Keratinocyte (primary cell): Measurements from ENCODE around the gene RPS27. TPM values are rescaled to one million over a fixed set of nuclear protein-coding genes. Genes with fewer than 3 reads are reported as not detected.
"Not testable (repeated sequence)": the region's sequence is repeated elsewhere in the genome, so short reads cannot be mapped to it uniquely, and the experiment has no call there.

Source experiments
- DNase-seq: peaks from one replicate; pipeline ENCODE4 v3.0.0-alpha.2; 2011; ENCODE audit warnings: low read depth, missing footprints, low spot score
- FAIRE-seq: peaks from 2 replicates; lab custom pipeline; 2011; peaks lifted over from hg19 to GRCh38; lab: Jason Lieb, UNC
- H2AFZ ChIP-seq: 2 replicates; pipeline ENCODE4 v1.6.0; 2012; ENCODE audit warnings: low read length, control low read depth, inconsistent platforms; ENCODE audit not compliant: control insufficient read depth
- H3K27ac ChIP-seq: 2 replicates; pipeline ENCODE4 v1.5.1; 2011; ENCODE audit warnings: low read length; ENCODE audit not compliant: control insufficient read depth, insufficient read depth
- H3K27me3 ChIP-seq: 3 replicates; pipeline ENCODE4 v1.6.0; 2011; ENCODE audit warnings: low read length; ENCODE audit not compliant: control insufficient read depth, insufficient read depth; ENCODE audit errors: extremely low read depth
- H3K36me3 ChIP-seq, 2 experiments: 2 replicates in 1 of 2; 3 replicates in 1 of 2; pipeline ENCODE4 v1.5.1; 2011; ENCODE audit warnings: low read length in 2 of 2, mild to moderate bottlenecking in 1 of 2; ENCODE audit not compliant: control insufficient read depth in 2 of 2, insufficient read depth in 2 of 2; ENCODE audit errors: extremely low read depth in 1 of 2
- H3K4me1 ChIP-seq: 3 replicates; pipeline ENCODE4 v1.5.1; 2011; ENCODE audit warnings: low read length; ENCODE audit not compliant: control insufficient read depth, insufficient read depth; ENCODE audit errors: extremely low read depth
- H3K4me2 ChIP-seq: 3 replicates; pipeline ENCODE4 v1.6.0; 2011; ENCODE audit warnings: low read depth, low read length; ENCODE audit not compliant: control insufficient read depth, insufficient read depth; ENCODE audit errors: extremely low read depth
- H3K4me3 ChIP-seq, 3 experiments: fragments of 200-600 bp in 1 of 3; sonication (generic) in 1 of 3; 2 replicates in 2 of 3; 3 replicates in 1 of 3; pipeline ENCODE4 v1.5.1; 2011 to 2016; ENCODE audit warnings: low read length in 3 of 3, mild to moderate bottlenecking in 3 of 3, control low read depth in 2 of 3, inconsistent platforms in 1 of 3, low read depth in 1 of 3, mixed read lengths in 1 of 3, mixed run types in 1 of 3, moderate library complexity in 1 of 3; ENCODE audit not compliant: control insufficient read depth in 2 of 3, insufficient read depth in 2 of 3; ENCODE audit errors: extremely low read depth in 1 of 3
- H3K79me2 ChIP-seq: 2 replicates; pipeline ENCODE4 v1.6.0; 2012; ENCODE audit warnings: low read length; ENCODE audit not compliant: control insufficient read depth, insufficient read depth
- H3K9ac ChIP-seq: 3 replicates; pipeline ENCODE4 v1.6.0; 2011; ENCODE audit warnings: low read length; ENCODE audit not compliant: control insufficient read depth, insufficient read depth; ENCODE audit errors: extremely low read depth
- H3K9me1 ChIP-seq: 3 replicates; pipeline ENCODE4 v1.6.0; 2011; ENCODE audit warnings: low read length; ENCODE audit not compliant: control insufficient read depth, insufficient read depth; ENCODE audit errors: extremely low read depth
- H3K9me3 ChIP-seq: 2 replicates; pipeline ENCODE4 v1.5.1; 2012; ENCODE audit warnings: low read depth, low read length; ENCODE audit not compliant: control insufficient read depth
- H4K20me1 ChIP-seq: 3 replicates; pipeline ENCODE4 v1.6.0; 2011; ENCODE audit warnings: low read length; ENCODE audit not compliant: control insufficient read depth, insufficient read depth; ENCODE audit errors: extremely low read depth
- EZH2 ChIP-seq: IDR thresholded peaks from one replicate; pipeline ENCODE4 v1.6.1; 2012; ENCODE audit warnings: inconsistent platforms, mild to moderate bottlenecking, low read length, moderate library complexity
- dilution Hi-C: fragments of 300-500 bp; cut with MboI; formaldehyde crosslinking; loops from one replicate; pipeline ENCODE4 v1.7.0; 2020; ENCODE audit warnings: low sequenced_read_pairs; ENCODE audit not compliant: extremely low pct_ligation_motif_present
- polyA plus RNA-seq, 5 experiments: library from polyadenylated mRNA; depleted of rRNA in 3 of 5; stranded (reverse) in 3 of 5; stranded (forward) in 1 of 5; unstranded in 1 of 5; fragments of >200 nt; gene quantifications; 1 replicate in 1 of 5; 2 replicates in 3 of 5; 3 replicates in 1 of 5; pipeline versions ENCODE4 v1.2.1 to v1.2.3, GENCODE V29; 2011 to 2012; ENCODE audit warnings: missing spikeins in 2 of 5, low read depth in 1 of 5, low replicate concordance in 1 of 5
- TF ChIP-seq, protein P1 (sequence below), 3 experiments: IDR thresholded peaks in 1 of 3; conservative IDR thresholded peaks in 1 of 3; optimal IDR thresholded peaks in 1 of 3; 2 replicates in 2 of 3; 3 replicates in 1 of 3; pipeline versions ENCODE3 to v1.5.1; 2011; ENCODE audit warnings: low read length in 3 of 3, mild to moderate bottlenecking in 3 of 3, moderate library complexity in 2 of 3, control low read depth in 1 of 3, inconsistent platforms in 1 of 3; ENCODE audit not compliant: insufficient read depth in 2 of 3; ENCODE audit errors: extremely low read depth in 1 of 3

RPS27 gene
- polyA plus RNA-seq, 1 donor (not counting 4 experiments of a cell fraction or from before 2014, with no cell fraction given): 5,112 TPM

DNA sequence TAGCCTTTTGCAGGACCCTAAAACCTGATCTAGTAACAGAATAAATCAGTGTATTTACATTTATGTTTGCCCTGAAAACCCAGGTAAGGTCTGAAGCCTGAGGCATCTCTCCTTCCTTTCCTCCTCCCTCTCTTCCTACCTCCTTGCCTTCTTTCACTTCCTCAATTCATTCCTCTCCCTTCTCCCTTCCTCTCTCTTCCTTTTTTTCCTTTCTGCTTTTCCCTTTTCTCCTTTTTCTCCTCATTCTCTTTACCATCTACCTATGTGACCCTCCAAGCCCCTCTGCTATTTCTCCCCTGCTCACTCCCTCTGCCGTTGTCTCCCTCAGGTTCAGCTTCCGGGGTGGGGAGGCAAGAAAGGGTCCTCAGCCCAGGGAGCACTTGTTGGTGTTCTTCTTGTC, 8.8 kb upstream of the RPS27 start:
- dilution Hi-C loops: not testable (repeated sequence)
- peaks cover 13% of the 10 kb centered on the region for H3K79me2 ChIP-seq

DNA sequence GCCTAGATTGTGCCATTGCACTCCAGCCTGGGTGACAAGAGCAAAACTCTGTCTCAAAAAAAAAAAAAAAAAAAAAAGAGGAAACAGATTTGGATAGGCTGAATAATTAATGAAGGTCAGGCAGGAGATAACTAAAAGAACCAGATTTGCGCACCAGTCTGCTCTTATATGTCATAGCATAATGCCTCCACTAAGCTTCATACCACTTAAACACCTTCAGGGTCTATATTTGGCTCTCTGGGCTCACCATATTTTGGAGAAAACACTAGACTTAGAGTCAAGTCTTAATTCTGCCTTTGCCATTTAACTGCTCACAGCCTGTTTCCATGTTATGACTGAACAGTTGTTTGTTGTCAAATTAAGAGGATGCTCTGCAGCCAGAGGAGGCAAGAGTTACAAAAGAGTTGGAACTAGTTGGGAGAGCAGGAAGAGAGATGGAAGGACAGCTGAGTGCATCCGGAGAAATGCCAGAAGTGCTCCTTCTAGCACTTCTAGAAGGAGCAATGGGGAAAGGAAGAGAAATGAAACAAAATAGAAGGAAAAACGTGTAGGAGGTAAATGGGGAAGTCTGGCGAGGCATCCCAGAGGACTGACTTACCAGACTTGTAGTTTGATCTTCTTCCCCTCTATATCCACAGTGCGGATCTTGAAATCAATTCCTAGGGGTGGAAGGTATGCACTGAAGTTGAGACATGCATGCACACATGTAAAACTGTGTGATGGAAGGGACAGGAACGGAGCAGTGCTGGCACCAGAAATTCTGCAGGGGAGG, 6.3 kb upstream of the RPS27 start:
- TF ChIP-seq, protein P1, sequence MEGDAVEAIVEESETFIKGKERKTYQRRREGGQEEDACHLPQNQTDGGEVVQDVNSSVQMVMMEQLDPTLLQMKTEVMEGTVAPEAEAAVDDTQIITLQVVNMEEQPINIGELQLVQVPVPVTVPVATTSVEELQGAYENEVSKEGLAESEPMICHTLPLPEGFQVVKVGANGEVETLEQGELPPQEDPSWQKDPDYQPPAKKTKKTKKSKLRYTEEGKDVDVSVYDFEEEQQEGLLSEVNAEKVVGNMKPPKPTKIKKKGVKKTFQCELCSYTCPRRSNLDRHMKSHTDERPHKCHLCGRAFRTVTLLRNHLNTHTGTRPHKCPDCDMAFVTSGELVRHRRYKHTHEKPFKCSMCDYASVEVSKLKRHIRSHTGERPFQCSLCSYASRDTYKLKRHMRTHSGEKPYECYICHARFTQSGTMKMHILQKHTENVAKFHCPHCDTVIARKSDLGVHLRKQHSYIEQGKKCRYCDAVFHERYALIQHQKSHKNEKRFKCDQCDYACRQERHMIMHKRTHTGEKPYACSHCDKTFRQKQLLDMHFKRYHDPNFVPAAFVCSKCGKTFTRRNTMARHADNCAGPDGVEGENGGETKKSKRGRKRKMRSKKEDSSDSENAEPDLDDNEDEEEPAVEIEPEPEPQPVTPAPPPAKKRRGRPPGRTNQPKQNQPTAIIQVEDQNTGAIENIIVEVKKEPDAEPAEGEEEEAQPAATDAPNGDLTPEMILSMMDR (optimal IDR thresholded peaks at IDR 0.05 in 1 of 3, IDR thresholded peaks at IDR 0.05 in 1 of 3, conservative IDR thresholded peaks at IDR 0.05 in 1 of 3; ENCODE audit: extremely low read depth in 1 of 3, insufficient read depth in 2 of 3, low read length in 3 of 3): no peak
- no peak for TF ChIP-seq EZH2
- Histone ChIP-seq H3K79me2 (peaks cover 7% of the 10 kb centered on the region), H3K27ac (no peak overlapping the region), H3K9me3 (no peaks in the 10 kb centered on the region), H3K36me3 (peaks cover 0 to 9% of the 10 kb centered on the region in 2 experiments), H4K20me1 (no peaks in the 10 kb centered on the region), H3K4me2 (no peak overlapping the region), H2AFZ (no peak overlapping the region), H3K4me3 (no peak overlapping the region), H3K9ac (no peak overlapping the region), H3K4me1 (peaks cover 15% of the 10 kb centered on the region), H3K27me3 (no peaks in the 10 kb centered on the region), H3K9me1 (no peaks in the 10 kb centered on the region)
- DNase-seq: no peak
- FAIRE-seq: no peak
- dilution Hi-C loops: no loop called here

More for the DNA sequence above, 8.8 kb upstream of the RPS27 start:
- H3K9me1 ChIP-seq, H3K4me2 ChIP-seq, FAIRE-seq, H4K20me1 ChIP-seq, H2AFZ ChIP-seq, DNase-seq, H3K27me3 ChIP-seq, H3K27ac ChIP-seq, H3K4me3 ChIP-seq, H3K9me3 ChIP-seq, H3K36me3 ChIP-seq, H3K9ac ChIP-seq: not testable (repeated sequence)
- peaks cover 17% of the 10 kb centered on the region for H3K4me1 ChIP-seq
